ENCODE measurements around the gene CPA1.

Gene CPA1

DNA sequence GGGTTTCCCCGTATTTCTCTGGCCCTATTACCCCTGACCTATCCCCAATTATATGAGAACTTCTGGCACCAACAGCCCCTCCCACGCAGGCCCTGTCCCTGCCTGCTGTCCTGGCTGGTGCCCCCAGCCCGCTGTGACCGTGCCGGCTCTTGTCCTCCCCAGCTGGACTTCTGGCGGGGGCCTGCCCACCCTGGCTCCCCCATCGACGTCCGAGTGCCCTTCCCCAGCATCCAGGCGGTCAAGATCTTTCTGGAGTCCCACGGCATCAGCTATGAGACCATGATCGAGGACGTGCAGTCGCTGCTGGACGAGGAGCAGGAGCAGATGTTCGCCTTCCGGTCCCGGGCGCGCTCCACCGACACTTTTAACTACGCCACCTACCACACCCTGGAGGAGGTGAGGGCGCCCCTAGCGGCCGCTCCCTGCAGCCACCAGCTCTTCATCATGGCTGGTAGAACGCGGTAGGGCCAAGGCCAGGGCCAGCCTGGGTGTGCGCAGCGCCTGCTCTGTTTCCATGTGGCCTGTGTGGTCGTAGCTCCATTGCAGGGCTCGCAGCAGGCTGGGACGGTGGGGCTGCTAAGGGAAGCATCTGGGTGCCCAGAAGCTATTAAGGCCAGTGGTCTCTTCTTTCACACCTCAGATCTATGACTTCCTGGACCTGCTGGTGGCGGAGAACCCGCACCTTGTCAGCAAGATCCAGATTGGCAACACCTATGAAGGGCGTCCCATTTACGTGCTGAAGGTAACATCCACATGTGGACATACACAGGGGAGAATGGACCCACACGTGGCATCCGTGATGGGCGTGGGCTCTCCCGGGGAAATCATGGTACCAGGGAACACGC lies 1.4 kb downstream of the CPA1 start:
- Histone ChIP-seq H3K36me3 (ENCODE audit: low read depth) (no peaks in the 10 kb centered on the region), H3K27me3 (ENCODE audit: insufficient read depth, poor library complexity, severe bottlenecking) (no peaks in the 10 kb centered on the region), H3K9me3 (ENCODE audit: severe bottlenecking) (no peaks in the 10 kb centered on the region), H3K4me3 (ENCODE audit: severe bottlenecking) (no peak overlapping the region), H3K4me1 (ENCODE audit: insufficient read depth, poor library complexity, severe bottlenecking) (no peaks in the 10 kb centered on the region), H3K27ac (ENCODE audit: poor library complexity, severe bottlenecking) (no peak overlapping the region)
- DNase-seq (ENCODE audit: low spot score) (no peak), ATAC-seq (ENCODE audit: low read depth) (no peak)
- TF ChIP-seq, protein P1, sequence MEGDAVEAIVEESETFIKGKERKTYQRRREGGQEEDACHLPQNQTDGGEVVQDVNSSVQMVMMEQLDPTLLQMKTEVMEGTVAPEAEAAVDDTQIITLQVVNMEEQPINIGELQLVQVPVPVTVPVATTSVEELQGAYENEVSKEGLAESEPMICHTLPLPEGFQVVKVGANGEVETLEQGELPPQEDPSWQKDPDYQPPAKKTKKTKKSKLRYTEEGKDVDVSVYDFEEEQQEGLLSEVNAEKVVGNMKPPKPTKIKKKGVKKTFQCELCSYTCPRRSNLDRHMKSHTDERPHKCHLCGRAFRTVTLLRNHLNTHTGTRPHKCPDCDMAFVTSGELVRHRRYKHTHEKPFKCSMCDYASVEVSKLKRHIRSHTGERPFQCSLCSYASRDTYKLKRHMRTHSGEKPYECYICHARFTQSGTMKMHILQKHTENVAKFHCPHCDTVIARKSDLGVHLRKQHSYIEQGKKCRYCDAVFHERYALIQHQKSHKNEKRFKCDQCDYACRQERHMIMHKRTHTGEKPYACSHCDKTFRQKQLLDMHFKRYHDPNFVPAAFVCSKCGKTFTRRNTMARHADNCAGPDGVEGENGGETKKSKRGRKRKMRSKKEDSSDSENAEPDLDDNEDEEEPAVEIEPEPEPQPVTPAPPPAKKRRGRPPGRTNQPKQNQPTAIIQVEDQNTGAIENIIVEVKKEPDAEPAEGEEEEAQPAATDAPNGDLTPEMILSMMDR (IDR thresholded peaks at IDR 0.05; ENCODE audit: poor library complexity, severe bottlenecking) = no peak

DNA sequence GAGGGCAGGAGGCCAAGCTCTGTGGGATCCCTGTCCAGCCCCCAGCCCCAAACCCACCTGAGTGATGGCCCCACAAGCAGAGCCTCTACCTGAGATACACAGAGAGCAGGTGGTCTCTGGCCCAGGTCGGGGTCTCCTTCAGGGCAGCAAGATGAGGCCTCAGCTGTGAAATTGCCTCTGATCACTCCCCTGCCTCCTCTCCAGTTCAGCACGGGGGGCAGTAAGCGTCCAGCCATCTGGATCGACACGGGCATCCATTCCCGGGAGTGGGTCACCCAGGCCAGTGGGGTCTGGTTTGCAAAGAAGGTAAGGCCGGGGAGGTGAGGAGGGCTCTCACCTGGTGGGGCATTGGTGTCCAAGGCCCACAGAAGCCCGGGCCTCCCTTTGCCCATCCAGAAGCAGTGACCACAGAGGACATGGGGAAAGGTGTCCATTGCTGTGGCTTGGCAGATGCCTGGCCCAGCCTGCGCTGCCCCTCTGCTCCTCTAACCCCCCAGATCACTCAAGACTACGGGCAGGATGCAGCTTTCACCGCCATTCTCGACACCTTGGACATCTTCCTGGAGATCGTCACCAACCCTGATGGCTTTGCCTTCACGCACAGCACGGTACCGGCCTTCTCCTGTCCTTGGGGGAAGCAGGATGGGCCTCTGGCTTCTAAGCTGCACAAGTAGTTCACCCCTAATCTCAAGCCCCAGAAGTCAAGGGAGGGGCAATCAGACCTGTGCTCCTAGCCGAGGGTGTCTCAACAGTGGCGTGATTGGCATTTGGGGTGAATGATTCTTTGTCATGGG lies 3.1 kb downstream of the CPA1 start:
- ATAC-seq (ENCODE audit: low read depth) (no peak), DNase-seq (ENCODE audit: low spot score) (no peak)
- TF ChIP-seq, protein P1 (IDR thresholded peaks at IDR 0.05; ENCODE audit: poor library complexity, severe bottlenecking) = no peak
- Histone ChIP-seq H3K27me3 (ENCODE audit: insufficient read depth, poor library complexity, severe bottlenecking) (no peaks in the 10 kb centered on the region), H3K4me3 (ENCODE audit: severe bottlenecking) (no peak overlapping the region), H3K4me1 (ENCODE audit: insufficient read depth, poor library complexity, severe bottlenecking) (no peaks in the 10 kb centered on the region), H3K27ac (ENCODE audit: poor library complexity, severe bottlenecking) (no peak overlapping the region), H3K36me3 (ENCODE audit: low read depth) (no peaks in the 10 kb centered on the region), H3K9me3 (ENCODE audit: severe bottlenecking) (no peaks in the 10 kb centered on the region)

DNA sequence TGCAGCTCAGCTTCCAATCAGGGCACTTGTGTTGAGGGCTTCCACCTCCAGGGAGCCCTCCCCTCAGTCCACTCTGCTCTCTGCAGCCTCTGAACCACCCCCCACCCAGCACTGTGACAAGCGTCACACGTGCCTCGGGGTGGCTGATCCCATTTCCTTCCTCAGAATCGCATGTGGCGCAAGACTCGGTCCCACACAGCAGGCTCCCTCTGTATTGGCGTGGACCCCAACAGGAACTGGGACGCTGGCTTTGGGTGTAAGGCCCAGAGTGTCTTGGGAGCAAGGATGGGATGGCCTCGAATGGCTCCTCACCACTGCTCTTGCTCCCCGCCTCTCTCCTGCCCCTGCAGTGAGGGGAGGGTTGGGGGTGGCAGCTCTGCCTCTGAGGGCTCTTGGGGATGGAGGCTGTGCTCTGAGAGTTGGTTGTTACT lies 4.1 kb downstream of the CPA1 start:
- H3K9me3 ChIP-seq (ENCODE audit: severe bottlenecking) = no peaks in the 10 kb centered on the region
- no peaks in the 10 kb centered on the region for H3K36me3 ChIP-seq (ENCODE audit: low read depth)
- ATAC-seq (ENCODE audit: low read depth) = no peak
- no peak for DNase-seq (ENCODE audit: low spot score)
- H3K27ac ChIP-seq (ENCODE audit: poor library complexity, severe bottlenecking) = no peak overlapping the region
- TF ChIP-seq, protein P1 (IDR thresholded peaks at IDR 0.05; ENCODE audit: poor library complexity, severe bottlenecking) = no peak
- H3K4me1 ChIP-seq (ENCODE audit: insufficient read depth, poor library complexity, severe bottlenecking) = no peaks in the 10 kb centered on the region
- H3K27me3 ChIP-seq (ENCODE audit: insufficient read depth, poor library complexity, severe bottlenecking) = no peaks in the 10 kb centered on the region
- no peak overlapping the region for H3K4me3 ChIP-seq (ENCODE audit: severe bottlenecking)

DNA sequence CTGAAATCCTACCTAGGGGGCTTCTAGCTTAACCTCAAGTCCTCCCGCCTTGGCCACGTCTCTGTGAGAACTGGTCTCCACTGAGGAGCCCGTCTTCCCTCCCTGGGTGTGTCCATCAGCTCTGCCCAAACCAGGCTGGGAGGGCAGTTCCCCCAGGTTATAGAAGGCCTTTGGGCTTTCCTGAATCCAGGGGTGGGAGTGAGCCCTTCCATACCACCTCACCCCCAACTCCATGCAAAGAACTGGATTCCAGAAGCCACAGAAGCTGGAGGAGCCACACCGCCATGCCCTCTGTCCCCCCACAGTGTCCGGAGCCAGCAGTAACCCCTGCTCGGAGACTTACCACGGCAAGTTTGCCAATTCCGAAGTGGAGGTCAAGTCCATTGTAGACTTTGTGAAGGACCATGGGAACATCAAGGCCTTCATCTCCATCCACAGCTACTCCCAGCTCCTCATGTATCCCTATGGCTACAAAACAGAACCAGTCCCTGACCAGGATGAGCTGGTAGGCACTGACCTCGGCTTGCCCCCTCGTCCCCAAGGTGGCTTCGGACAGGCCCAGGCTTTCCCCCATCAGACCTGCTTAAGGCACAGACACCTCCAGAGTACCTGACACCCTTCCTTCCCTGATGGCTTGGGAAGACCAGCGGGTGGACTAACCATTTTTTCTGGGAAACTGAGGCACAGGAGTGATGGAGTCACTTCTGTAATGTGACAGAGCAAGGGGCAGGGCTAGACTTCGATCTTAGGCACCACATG lies 4.7 kb downstream of the CPA1 start:
- TF ChIP-seq, protein P1 (IDR thresholded peaks at IDR 0.05; ENCODE audit: poor library complexity, severe bottlenecking) = no peak
- no peaks in the 10 kb centered on the region for H3K9me3 ChIP-seq (ENCODE audit: severe bottlenecking)
- DNase-seq (ENCODE audit: low spot score) = no peak
- no peaks in the 10 kb centered on the region for H3K36me3 ChIP-seq (ENCODE audit: low read depth)
- no peaks in the 10 kb centered on the region for H3K4me1 ChIP-seq (ENCODE audit: insufficient read depth, poor library complexity, severe bottlenecking)
- H3K27ac ChIP-seq (ENCODE audit: poor library complexity, severe bottlenecking) = no peak overlapping the region
- H3K27me3 ChIP-seq (ENCODE audit: insufficient read depth, poor library complexity, severe bottlenecking) = no peaks in the 10 kb centered on the region
- no peak for ATAC-seq (ENCODE audit: low read depth)
- H3K4me3 ChIP-seq (ENCODE audit: severe bottlenecking) = no peak overlapping the region

Data from RWPE2 (cell line).